ENCODE results near the gene C1D. TPM values are rescaled to one million over a fixed set of nuclear protein-coding genes. Genes with fewer than 3 reads are reported as not detected.

Gene C1D
- total RNA-seq, 2 experiments from 2014 or later: 16.2 to 16.4 TPM

GRCh38 chr2:68098291-68098797 is 35.5 kb upstream of the C1D start:
- H3K36me3 ChIP-seq (ENCODE audit: insufficient read depth, low read length): no peaks in the 10 kb centered on the region
- DNase-seq: no peak
- TF ChIP-seq, protein P1, sequence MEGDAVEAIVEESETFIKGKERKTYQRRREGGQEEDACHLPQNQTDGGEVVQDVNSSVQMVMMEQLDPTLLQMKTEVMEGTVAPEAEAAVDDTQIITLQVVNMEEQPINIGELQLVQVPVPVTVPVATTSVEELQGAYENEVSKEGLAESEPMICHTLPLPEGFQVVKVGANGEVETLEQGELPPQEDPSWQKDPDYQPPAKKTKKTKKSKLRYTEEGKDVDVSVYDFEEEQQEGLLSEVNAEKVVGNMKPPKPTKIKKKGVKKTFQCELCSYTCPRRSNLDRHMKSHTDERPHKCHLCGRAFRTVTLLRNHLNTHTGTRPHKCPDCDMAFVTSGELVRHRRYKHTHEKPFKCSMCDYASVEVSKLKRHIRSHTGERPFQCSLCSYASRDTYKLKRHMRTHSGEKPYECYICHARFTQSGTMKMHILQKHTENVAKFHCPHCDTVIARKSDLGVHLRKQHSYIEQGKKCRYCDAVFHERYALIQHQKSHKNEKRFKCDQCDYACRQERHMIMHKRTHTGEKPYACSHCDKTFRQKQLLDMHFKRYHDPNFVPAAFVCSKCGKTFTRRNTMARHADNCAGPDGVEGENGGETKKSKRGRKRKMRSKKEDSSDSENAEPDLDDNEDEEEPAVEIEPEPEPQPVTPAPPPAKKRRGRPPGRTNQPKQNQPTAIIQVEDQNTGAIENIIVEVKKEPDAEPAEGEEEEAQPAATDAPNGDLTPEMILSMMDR (IDR thresholded peaks at IDR 0.05): no peak
- POLR2A ChIA-PET: no interaction called here
- no peak for ATAC-seq (ENCODE audit: poor library complexity)
- H3K27me3 ChIP-seq (ENCODE audit: control insufficient read depth in 1 of 2, insufficient read depth in 2 of 2, low read length in 2 of 2): no peaks in the 10 kb centered on the region
- H3K4me3 ChIP-seq (ENCODE audit: low read length): no peak overlapping the region
- H3K4me3 Mint-ChIP-seq: no peak overlapping the region
- no peaks in the 10 kb centered on the region for H3K36me3 Mint-ChIP-seq (ENCODE audit: low read depth)
- no peak overlapping the region for H3K27ac ChIP-seq (ENCODE audit: low read depth in 1 of 2, low read length in 2 of 2)
- CTCF ChIA-PET: no interaction called here
- H3K27ac Mint-ChIP-seq: no peak overlapping the region
- H3K9me3 Mint-ChIP-seq: no peaks in the 10 kb centered on the region
- no peaks in the 10 kb centered on the region for H3K27me3 Mint-ChIP-seq
- intact Hi-C loops (cut with DNase I, micrococcal nuclease): no loop called here
- no peaks in the 10 kb centered on the region for H3K4me1 Mint-ChIP-seq (ENCODE audit: low read depth)
- H3K9me3 ChIP-seq (ENCODE audit: control insufficient read depth in 1 of 2, insufficient read depth in 1 of 2, low read length in 2 of 2): no peaks in the 10 kb centered on the region
- H3K4me1 ChIP-seq (ENCODE audit: insufficient read depth, low read length): no peaks in the 10 kb centered on the region

DNA sequence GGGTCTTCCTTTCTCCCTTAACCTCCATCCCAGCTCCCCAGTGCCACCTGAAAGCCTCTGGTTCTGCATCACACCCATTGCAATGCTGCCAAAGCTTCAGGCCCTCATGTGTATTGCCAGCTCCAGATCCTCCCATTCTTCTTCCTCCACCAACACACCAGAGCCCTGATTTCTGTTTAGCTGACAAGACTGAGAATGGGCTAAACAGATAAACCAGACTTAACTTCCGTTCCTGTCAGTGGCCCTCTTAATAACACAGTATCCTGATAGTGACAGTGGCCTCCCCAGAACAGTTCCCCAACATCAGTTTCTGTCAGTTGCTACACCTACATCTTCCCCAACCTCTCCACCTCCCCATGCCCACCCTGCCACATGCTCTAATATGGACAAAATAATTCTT is 31.3 kb upstream of the C1D start:
- Mint-ChIP-seq H3K27ac (no peak overlapping the region), H3K27me3 (no peaks in the 10 kb centered on the region), H3K4me1 (ENCODE audit: low read depth) (peaks cover 12% of the 10 kb centered on the region), H3K36me3 (ENCODE audit: low read depth) (no peaks in the 10 kb centered on the region), H3K4me3 (no peak overlapping the region), H3K9me3 (no peaks in the 10 kb centered on the region)
- DNase-seq: no peak
- ChIA-PET POLR2A (no interaction called here), CTCF (no interaction called here)
- Histone ChIP-seq H3K27ac (ENCODE audit: low read depth in 1 of 2, low read length in 2 of 2) (no peak overlapping the region), H3K4me1 (ENCODE audit: insufficient read depth, low read length) (no peaks in the 10 kb centered on the region), H3K9me3 (ENCODE audit: control insufficient read depth in 1 of 2, insufficient read depth in 1 of 2, low read length in 2 of 2) (no peaks in the 10 kb centered on the region), H3K4me3 (ENCODE audit: low read length) (no peak overlapping the region), H3K36me3 (ENCODE audit: insufficient read depth, low read length) (no peaks in the 10 kb centered on the region), H3K27me3 (ENCODE audit: control insufficient read depth in 1 of 2, insufficient read depth in 2 of 2, low read length in 2 of 2) (no peaks in the 10 kb centered on the region)
- TF ChIP-seq, protein P1 (IDR thresholded peaks at IDR 0.05): no peak
- intact Hi-C loops (cut with DNase I, micrococcal nuclease): no loop called here
- ATAC-seq (ENCODE audit: poor library complexity): no peak

DNA sequence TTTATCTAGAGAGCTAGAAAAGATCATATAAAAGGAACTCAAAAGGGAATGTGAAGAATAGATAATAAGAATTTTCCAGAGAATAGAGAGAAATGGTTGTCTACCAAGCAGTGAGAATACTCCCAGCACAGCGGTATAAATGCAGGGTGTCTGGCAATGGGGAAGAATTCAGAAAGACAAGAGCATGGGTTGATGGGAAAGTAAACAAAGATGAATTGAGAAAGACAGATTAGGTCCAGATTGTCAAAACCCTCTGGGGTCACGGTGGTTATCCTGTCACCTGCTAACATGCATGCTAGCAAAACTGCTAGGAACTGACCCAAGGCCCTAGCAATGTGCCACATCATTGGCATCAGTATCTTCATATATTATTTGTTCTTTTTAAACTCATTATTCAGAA is 30.8 kb upstream of the C1D start:
- POLR2A ChIA-PET: no interaction called here
- H3K4me3 Mint-ChIP-seq: no peak overlapping the region
- DNase-seq (no peak), ATAC-seq (ENCODE audit: poor library complexity) (no peak)
- H3K27me3 ChIP-seq (ENCODE audit: control insufficient read depth in 1 of 2, insufficient read depth in 2 of 2, low read length in 2 of 2): no peaks in the 10 kb centered on the region
- H3K9me3 Mint-ChIP-seq: no peaks in the 10 kb centered on the region
- no peak overlapping the region for H3K27ac Mint-ChIP-seq
- intact Hi-C loops (cut with DNase I, micrococcal nuclease): no loop called here
- H3K4me1 Mint-ChIP-seq (ENCODE audit: low read depth): peaks cover 13% of the 10 kb centered on the region
- TF ChIP-seq, protein P1 (IDR thresholded peaks at IDR 0.05): no peak
- H3K4me3 ChIP-seq (ENCODE audit: low read length): no peak overlapping the region
- no peaks in the 10 kb centered on the region for H3K36me3 ChIP-seq (ENCODE audit: insufficient read depth, low read length)
- H3K27ac ChIP-seq (ENCODE audit: low read depth in 1 of 2, low read length in 2 of 2): no peak overlapping the region
- no peaks in the 10 kb centered on the region for H3K4me1 ChIP-seq (ENCODE audit: insufficient read depth, low read length)
- H3K36me3 Mint-ChIP-seq (ENCODE audit: low read depth): no peaks in the 10 kb centered on the region
- no peaks in the 10 kb centered on the region for H3K9me3 ChIP-seq (ENCODE audit: control insufficient read depth in 1 of 2, insufficient read depth in 1 of 2, low read length in 2 of 2)
- H3K27me3 Mint-ChIP-seq: no peaks in the 10 kb centered on the region
- CTCF ChIA-PET: no interaction called here

Data from CD4-positive, alpha-beta T cell (primary cell).